Lung microvascular endothelial cell (primary cell): Measurements from ENCODE around the gene METTL4. TPM values are rescaled to one million over a fixed set of nuclear protein-coding genes. Genes with fewer than 3 reads are reported as not detected.

Source experiments
- DNase-seq, 2 donors: peaks; one replicate each; pipeline versions ENCODE4 v3.0.0 to v3.0.0-alpha.2; 2010; ENCODE audit warnings: low read depth in 2 of 2
- total RNA-seq: library from RNA; depleted of rRNA; stranded (reverse); fragments of >200 nt; gene quantifications from 2 replicates; pipeline ENCODE4 v1.2.1, GENCODE V29; 2014

The METTL4 gene
- 7.0 and 9.1 TPM in 2 replicates for total RNA-seq

DNA sequence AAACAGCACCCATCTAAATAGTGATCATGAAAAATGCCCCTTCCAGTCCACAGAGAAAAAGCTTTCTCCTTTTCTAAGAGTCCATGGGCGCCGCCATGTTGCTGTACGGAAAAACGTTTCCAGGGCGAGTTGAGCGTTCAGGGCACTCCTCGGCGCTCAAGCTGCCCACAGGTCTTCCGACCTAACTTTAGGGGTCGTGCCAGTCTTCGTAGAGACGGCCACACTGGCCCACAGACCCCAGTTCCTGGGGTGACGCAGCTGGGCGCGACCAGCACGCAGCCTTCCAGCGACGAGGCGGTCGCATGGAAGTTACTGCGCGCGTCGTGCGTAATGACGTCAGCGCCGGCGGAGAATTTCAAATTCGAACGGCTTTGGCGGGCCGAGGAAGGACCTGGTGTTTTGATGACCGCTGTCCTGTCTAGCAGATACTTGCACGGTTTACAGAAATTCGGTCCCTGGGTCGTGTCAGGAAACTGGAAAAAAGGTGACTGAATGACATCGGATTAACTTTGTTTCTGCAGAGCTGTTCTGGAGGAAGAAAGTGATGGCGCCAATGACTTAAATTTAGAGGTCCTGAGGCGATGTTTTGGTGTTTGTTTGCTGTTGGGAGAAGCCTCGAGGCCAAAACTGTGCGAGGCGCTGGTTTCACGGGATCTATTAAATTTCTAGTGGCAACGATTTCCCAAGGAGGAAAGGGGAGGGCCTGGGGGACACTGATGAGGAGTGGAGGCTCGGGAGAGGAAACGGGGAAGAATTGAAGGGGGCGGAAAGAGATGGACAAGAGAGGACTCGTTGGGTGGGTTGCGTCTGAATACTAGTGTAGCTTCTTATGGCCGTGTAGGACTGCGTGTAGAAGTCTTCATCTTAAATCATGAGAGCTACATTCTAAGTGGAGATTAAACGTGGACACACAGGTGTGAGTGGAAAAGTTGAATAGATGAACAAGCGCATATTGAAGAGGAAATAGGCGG is at the start of gene METTL4, which contains the start of gene NDC80:
Gene METTL4, minus strand, starts transcription at position 306 of the 971 bp plus-strand sequence. CDS start 4,289 bp downstream, outside the sequence.
Gene NDC80, plus strand, starts transcription at position 358 of the 971 bp plus-strand sequence. CDS start 1,429 bp downstream, outside the sequence.
- DNase-seq = peak; percentile 93 to 95

GRCh38 chr18:2618009-2618408 is 46.7 kb upstream of the METTL4 start:
- DNase-seq = no peak

- no peak for DNase-seq
Measured at GRCh38 chr18:2617401-2617998, 46.2 kb upstream of the METTL4 start.

GRCh38 chr18:2612996-2613395 is 41.7 kb upstream of the METTL4 start:
- DNase-seq = no peak

- no peak for DNase-seq
Measured at GRCh38 chr18:2610549-2610948, 39.2 kb upstream of the METTL4 start.

GRCh38 chr18:2609604-2610003 is 38.3 kb upstream of the METTL4 start:
- DNase-seq = no peak

DNA sequence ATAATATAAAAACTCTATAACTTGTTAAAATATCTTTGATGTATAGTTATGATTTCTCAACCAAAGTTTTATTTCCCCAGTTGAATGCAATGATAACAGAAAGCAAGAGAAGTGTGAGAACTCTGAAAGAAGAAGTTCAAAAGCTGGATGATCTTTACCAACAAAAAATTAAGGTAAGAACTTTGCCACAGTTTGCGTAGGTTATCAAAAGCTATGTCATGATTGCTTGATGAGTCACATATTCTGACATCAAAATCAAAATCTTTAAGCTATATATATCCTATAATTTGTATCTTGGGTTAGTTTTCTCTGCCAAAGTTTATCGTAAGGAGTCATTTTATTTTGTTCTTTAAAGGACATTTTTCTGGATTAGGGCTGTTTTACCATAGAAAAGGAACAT is 35.0 kb upstream of the METTL4 start:
- DNase-seq = peak; percentile 18 to 23

GRCh38 chr18:2602844-2603243 is 31.5 kb upstream of the METTL4 start:
- no peak for DNase-seq

DNA sequence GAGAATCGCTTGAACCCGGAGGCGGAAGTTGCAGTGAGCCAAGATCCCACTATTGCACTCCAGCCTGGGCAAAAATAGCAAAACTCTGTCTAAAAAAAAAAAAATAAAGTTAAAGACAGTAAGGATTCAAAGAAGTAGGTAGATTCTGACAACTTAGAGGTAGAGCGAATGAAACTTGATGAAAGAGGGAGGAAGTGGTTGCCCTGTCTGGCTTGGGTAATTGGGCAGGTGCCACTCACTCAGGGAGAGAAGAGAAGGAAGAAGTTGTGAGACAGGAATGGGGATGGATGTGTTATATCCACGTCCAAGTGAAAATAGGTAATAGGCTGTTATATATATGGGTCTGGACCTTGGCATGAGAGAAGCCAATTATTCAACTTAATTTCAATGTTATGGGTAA is 26.3 kb upstream of the METTL4 start:
- no peak for DNase-seq

- no peak for DNase-seq
Measured at GRCh38 chr18:2590303-2590702, 19.0 kb upstream of the METTL4 start.

- no peak for DNase-seq
Measured at GRCh38 chr18:2589345-2590068, 18.2 kb upstream of the METTL4 start.

GRCh38 chr18:2588666-2589344 is 17.5 kb upstream of the METTL4 start:
- DNase-seq = no peak

DNA sequence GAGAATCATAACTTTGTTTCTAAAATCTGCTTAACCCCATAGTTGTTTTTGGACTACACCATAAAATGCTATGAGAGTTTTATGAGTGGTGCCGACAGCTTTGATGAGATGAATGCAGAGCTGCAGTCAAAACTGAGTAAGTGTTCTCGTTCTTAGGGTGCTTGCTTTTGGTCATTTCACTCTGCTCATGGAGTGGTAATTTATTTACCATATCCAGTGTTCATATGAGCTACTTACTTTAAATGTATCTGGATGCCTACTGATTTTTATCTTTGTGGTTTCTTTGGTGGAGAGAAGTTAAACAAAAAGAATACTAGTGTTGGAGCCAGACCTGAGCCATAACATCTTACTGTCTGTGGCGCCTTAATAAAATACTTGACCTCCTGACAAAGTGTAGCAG is 16.5 kb upstream of the METTL4 start:
- DNase-seq = no peak

DNA sequence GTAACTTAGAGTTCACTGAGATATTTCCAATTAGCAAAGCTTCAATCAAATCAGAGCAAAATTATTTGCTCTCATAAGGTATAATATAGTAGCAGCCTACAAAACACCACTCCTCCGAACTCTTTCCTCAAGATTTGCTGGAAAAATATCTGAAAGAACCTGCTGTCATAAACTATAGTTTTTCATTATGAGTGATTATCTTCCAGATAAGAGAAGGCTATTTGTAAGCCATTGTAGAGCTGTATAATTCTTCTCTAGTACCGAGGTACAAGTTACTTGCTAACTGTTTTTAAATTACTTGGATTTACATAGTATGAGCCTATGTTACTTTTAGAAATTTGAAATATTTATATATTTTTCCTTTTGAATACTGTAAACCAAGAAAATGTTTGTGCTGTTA is 2.1 kb upstream of the METTL4 start:
- no peak for DNase-seq

DNA sequence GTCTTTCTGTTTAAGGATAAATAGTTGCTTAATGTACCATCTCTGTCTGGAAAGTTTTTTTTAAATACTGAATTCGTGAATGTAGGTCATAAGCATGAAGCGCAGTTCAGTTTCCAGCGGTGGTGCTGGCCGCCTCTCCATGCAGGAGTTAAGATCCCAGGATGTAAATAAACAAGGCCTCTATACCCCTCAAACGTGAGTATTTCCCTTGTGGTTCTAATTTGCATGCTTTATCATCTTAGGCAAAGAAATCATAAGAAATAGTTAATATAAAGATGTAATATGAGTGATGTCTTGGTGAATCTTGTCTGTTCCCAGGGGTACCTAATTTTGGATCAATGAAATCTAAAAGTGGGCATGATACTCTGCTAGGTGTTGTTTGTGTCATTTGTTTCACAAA is 1.6 kb upstream of the METTL4 start:
- DNase-seq = peak in 1 of 2 donors; percentile 24

GRCh38 chr18:2572171-2572569 is 865 bp upstream of the METTL4 start:
- DNase-seq = no peak

DNA sequence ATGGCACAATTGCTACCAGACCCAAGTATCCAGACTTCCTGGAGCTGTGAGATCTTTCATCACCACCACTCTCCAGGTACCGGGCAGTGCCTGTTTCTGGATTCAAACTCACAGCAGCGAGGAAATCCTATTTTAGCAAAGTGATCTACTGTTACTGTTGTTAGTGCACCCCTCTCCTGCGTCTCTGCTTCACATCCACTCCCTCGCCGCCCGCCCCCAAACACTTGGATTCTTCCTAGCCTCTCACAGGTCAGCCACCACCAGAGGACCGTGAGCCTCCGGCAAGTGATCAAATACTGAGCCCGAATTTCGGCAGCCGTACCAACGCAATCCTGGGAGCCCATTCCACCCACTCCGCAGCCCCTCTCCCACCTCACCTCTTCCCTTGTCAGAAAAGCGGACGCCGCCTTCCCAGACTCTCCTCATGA is 519 bp downstream of the METTL4 start:
- DNase-seq = peak; percentile 60 to 74

DNA sequence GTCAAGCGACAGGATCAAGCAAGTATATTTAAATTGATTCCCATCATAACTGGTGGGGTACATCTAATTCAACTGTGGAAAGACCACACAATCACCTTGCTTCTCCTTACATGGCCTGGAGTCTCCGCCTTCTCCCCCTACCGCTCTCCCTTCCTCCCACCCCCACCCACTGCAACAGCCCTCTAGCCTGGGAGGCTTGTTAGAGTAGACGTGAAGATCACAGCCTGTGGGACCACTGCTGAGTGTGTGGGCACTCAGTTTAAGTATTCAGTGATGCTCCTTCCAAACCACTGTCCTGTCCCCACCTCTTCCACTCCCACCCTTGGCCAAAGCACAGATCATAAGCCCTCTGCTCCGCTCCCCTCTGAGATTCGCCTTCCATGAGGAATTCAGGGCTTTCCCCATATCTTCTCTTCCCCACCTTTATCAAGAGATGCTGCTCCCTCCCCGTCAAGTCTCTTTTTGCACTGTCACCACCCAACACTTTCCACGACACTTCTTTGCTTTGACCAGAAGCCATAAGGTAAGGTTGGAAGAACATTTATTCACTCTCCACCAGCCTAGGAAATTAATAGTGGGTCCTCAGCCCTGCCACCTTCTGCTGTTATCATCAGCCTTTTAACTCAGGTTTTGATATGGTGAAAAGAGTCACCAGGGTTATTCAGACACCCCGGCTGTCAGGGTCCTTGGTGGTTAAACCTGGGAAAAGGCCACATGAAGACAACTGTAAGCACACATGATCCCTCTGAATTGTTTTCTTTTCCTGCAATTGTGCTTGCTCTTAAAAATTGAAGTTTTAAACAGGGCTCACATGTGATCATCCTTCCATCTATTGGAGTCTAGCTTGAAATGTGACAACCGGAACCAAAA is 1.7 kb downstream of the METTL4 start:
- DNase-seq = no peak

DNA sequence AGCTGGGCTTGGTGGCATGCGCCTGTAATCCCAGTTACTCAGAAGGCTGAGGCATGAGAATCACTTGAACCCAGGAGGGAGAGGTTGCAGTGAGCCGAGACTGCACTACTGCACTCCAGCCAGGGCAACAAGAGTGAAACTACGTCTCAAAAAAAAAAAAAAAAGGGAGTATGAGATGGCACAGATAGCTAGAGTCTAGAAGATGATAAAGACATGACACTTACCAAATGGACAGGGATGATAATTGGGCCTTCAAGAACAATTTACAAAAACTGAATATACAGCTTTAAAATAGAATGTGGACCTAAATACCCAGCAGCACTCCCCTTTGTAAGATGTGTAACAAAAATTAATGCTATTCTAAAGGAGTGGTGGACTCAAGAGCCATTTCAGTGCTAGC is 2.7 kb downstream of the METTL4 start:
- no peak for DNase-seq

GRCh38 chr18:2568129-2568528 is 3.2 kb downstream of the METTL4 start:
- DNase-seq = no peak
